ENCODE measurements around the gene HIPK2. TPM values are rescaled to one million over a fixed set of nuclear protein-coding genes. Genes with fewer than 3 reads are reported as not detected.
A peak's percentile ranks its signal among the peaks of the same experiment; 100 is the strongest.

The HIPK2 gene
- total and polyA plus RNA-seq, 8 donors, result 25.1 to 61.8 (median 30.4) TPM

GRCh38 chr7:139772115-139772514 is 5.7 kb downstream of the HIPK2 start:
- no peaks in the 10 kb centered on the region for H3K9me3 ChIP-seq
- H3K4me1 ChIP-seq, result peaks cover 17 to 87% of the 10 kb centered on the region in 2 donors
- no peak overlapping the region for H3K4me3 ChIP-seq
- H3K27me3 ChIP-seq, result no peaks in the 10 kb centered on the region
- intact Hi-C loops (cut with DNase I), result loop anchor here (10.0 kb wide), 2 partner anchors 127 to 233 kb away; no protein-coding TSS in a partner anchor
- peak overlapping the region in 1 of 2 donors; percentile 53 for H3K27ac ChIP-seq
- peak; percentile 36 for ATAC-seq
- no peaks in the 10 kb centered on the region for H3K36me3 ChIP-seq
- no peak for DNase-seq
- TF ChIP-seq CTCF (IDR thresholded peaks at IDR 0.05), result no peak

GRCh38 chr7:139771001-139771956 is 6.5 kb downstream of the HIPK2 start:
- H3K4me1 ChIP-seq, result peaks cover 17 to 95% of the 10 kb centered on the region in 2 donors
- ATAC-seq (no peak), DNase-seq (no peak)
- intact Hi-C loops (cut with DNase I), result loop anchor here (10.0 kb wide), 2 partner anchors 126 to 234 kb away; no protein-coding TSS in a partner anchor
- TF ChIP-seq CTCF (IDR thresholded peaks at IDR 0.05), result no peak
- H3K27me3 ChIP-seq, result no peaks in the 10 kb centered on the region
- no peak overlapping the region for H3K4me3 ChIP-seq
- no peaks in the 10 kb centered on the region for H3K36me3 ChIP-seq
- H3K9me3 ChIP-seq, result no peaks in the 10 kb centered on the region
- peak overlapping the region in 1 of 2 donors; percentile 53 for H3K27ac ChIP-seq

- ATAC-seq (no peak), DNase-seq (no peak)
- H3K36me3 ChIP-seq, result peaks cover 0 to 5% of the 10 kb centered on the region in 2 donors
- no peak for TF ChIP-seq CTCF (IDR thresholded peaks at IDR 0.05)
- intact Hi-C loops (cut with DNase I), result loop anchor here (10.0 kb wide), 2 partner anchors 125 to 235 kb away; no protein-coding TSS in a partner anchor
- H3K4me1 ChIP-seq, result peaks cover 17 to 93% of the 10 kb centered on the region in 2 donors
- no peak overlapping the region for H3K4me3 ChIP-seq
- H3K27ac ChIP-seq, result peak overlapping the region in 1 of 2 donors; percentile 83
- no peaks in the 10 kb centered on the region for H3K27me3 ChIP-seq
- no peaks in the 10 kb centered on the region for H3K9me3 ChIP-seq
Observed at GRCh38 chr7:139769761-139770160, 8.0 kb downstream of the HIPK2 start.

- intact Hi-C loops (cut with DNase I), result no loop called here
- no peak for DNase-seq
- Histone ChIP-seq H3K27ac (peak overlapping the region in 1 of 2 donors; percentile 83), H3K4me3 (no peak overlapping the region), H3K9me3 (no peaks in the 10 kb centered on the region), H3K36me3 (peaks cover 0 to 5% of the 10 kb centered on the region in 2 donors), H3K4me1 (peaks cover 17 to 88% of the 10 kb centered on the region in 2 donors), H3K27me3 (no peaks in the 10 kb centered on the region)
- TF ChIP-seq CTCF (IDR thresholded peaks at IDR 0.05), result no peak
- no peak for ATAC-seq
Observed at GRCh38 chr7:139769066-139769465, 8.7 kb downstream of the HIPK2 start.

- Histone ChIP-seq H3K4me3 (no peak overlapping the region), H3K4me1 (peaks cover 17 to 88% of the 10 kb centered on the region in 2 donors), H3K9me3 (no peaks in the 10 kb centered on the region), H3K27me3 (no peaks in the 10 kb centered on the region), H3K36me3 (peaks cover 0 to 5% of the 10 kb centered on the region in 2 donors), H3K27ac (peak overlapping the region in 1 of 2 donors; percentile 83)
- no peak for DNase-seq
- no peak for ATAC-seq
- no peak for TF ChIP-seq CTCF (IDR thresholded peaks at IDR 0.05)
- intact Hi-C loops (cut with DNase I), result no loop called here
Observed at GRCh38 chr7:139768249-139768824, 9.5 kb downstream of the HIPK2 start.

Measured in left lung (tissue), 10 donors.